Activated T-cell treated with anti-CD3 and anti-CD28 coated beads, Interleukin-2, amount 50 U/mL, for 1 hour (primary cell): Measurements from ENCODE around the gene SART1.

Source experiments
- DNase-seq: peaks from one replicate; pipeline ENCODE4 v3.0.0-alpha.2; 2020

The SART1 gene, protein sequence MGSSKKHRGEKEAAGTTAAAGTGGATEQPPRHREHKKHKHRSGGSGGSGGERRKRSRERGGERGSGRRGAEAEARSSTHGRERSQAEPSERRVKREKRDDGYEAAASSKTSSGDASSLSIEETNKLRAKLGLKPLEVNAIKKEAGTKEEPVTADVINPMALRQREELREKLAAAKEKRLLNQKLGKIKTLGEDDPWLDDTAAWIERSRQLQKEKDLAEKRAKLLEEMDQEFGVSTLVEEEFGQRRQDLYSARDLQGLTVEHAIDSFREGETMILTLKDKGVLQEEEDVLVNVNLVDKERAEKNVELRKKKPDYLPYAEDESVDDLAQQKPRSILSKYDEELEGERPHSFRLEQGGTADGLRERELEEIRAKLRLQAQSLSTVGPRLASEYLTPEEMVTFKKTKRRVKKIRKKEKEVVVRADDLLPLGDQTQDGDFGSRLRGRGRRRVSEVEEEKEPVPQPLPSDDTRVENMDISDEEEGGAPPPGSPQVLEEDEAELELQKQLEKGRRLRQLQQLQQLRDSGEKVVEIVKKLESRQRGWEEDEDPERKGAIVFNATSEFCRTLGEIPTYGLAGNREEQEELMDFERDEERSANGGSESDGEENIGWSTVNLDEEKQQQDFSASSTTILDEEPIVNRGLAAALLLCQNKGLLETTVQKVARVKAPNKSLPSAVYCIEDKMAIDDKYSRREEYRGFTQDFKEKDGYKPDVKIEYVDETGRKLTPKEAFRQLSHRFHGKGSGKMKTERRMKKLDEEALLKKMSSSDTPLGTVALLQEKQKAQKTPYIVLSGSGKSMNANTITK

DNA sequence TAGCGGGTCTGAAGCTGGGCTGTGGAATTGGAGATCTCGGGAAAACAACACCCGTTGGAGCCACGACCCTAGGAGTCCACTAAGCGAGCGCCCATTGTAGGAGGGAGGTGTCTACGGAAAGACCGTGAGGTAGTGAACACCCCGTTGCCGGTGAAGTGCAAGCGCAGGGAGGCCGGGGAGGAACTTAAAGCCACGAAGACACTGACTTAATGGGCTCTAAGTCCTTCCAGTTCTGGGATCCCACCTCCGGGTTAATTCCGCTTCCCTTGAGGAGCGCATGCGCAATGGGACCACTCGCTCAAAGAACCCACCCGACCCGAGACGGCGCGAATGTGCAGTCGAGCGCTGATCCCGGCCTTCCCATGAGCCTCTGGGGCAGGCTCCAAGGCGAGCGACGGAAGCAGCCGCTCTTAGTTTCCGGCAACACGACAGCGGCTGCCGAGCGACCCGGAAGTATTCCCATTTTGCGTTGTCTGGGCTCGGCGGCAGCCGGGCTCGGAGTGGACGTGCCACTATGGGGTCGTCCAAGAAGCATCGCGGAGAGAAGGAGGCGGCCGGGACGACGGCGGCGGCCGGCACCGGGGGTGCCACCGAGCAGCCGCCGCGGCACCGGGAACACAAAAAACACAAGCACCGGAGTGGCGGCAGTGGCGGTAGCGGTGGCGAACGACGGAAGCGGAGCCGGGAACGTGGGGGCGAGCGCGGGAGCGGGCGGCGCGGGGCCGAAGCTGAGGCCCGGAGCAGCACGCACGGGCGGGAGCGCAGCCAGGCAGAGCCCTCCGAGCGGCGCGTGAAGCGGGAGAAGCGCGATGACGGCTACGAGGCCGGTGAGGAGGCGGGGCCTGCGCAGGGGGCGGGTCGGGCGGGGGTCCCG lies at the start of gene SART1:
Gene SART1 (plus strand): TSS at position 468 of the 874 bp plus-strand sequence. CDS start 47 bp downstream, at position 515.
- DNase-seq, result peak; percentile 91

GRCh38 chr11:65912845-65913244 lies 48.7 kb upstream of the SART1 start:
- DNase-seq, result no peak

GRCh38 chr11:65915101-65915820 lies 46.3 kb upstream of the SART1 start:
- DNase-seq, result no peak

- no peak for DNase-seq
Observed at GRCh38 chr11:65915821-65916251, 45.7 kb upstream of the SART1 start.

- no peak for DNase-seq
Observed at GRCh38 chr11:65916391-65916790, 45.1 kb upstream of the SART1 start.

DNA sequence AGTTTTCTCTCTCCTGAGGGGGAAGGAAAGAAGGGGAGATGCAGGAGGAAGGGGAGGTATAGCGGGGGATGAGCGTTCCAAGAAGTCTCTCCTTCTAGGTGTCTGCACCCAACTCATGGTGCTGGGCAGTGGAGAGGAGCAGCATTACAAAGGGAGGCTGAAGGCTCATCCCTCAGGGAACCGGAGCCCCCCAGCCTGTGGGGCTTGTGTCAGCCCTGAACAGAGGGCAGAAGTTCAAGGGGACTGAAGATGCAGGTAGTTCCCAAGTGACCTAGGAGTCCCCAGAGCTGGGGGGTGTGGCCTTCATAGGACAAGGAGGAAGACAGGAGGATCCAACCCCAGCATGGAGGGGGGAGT lies 44.5 kb upstream of the SART1 start:
- DNase-seq, result no peak

- DNase-seq, result no peak
Observed at GRCh38 chr11:65917434-65918210, 43.9 kb upstream of the SART1 start.

GRCh38 chr11:65918211-65919140 lies 43.1 kb upstream of the SART1 start, which contains the start of gene C11orf68:
C11orf68 (minus strand) TSS chr11:65919062; CDS start chr11:65919031, 31 bp downstream.
- no peak for DNase-seq

DNA sequence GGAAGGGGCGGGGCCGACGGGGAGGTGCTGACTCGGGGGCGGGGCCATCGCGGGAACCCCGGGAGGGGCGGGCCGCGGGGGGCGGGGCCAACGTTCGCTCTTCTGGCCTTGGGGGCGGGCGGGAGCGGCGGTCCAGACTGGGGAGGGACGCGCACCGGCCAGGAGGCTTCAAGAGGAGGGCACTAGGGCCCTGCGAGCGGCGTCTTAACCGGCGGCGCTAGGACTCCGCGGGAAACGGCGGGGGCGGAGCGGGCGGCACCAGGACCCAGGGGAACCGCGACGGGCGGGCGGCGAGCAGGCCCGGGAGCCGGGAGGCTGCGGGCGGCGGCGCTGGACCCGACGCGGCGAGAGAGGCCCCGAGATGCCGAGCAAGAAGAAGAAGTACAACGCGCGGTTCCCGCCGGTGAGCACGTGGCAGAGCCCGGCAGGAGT lies 42.4 kb upstream of the SART1 start, which contains the start of gene DRAP1:
Gene DRAP1 (plus strand): TSS at position 286 of the 432 bp plus-strand sequence. CDS start 76 bp downstream, at position 362.
- peak; percentile 99 for DNase-seq

- no peak for DNase-seq
Observed at GRCh38 chr11:65919573-65920371, 41.8 kb upstream of the SART1 start.

- no peak for DNase-seq
Observed at GRCh38 chr11:65920372-65920802, 41.1 kb upstream of the SART1 start.

- DNase-seq, result no peak
Observed at GRCh38 chr11:65921033-65921555, 40.4 kb upstream of the SART1 start.

- DNase-seq, result no peak
Observed at GRCh38 chr11:65921876-65922275, 39.7 kb upstream of the SART1 start.

- no peak for DNase-seq
Observed at GRCh38 chr11:65922565-65922964, 39.0 kb upstream of the SART1 start.

DNA sequence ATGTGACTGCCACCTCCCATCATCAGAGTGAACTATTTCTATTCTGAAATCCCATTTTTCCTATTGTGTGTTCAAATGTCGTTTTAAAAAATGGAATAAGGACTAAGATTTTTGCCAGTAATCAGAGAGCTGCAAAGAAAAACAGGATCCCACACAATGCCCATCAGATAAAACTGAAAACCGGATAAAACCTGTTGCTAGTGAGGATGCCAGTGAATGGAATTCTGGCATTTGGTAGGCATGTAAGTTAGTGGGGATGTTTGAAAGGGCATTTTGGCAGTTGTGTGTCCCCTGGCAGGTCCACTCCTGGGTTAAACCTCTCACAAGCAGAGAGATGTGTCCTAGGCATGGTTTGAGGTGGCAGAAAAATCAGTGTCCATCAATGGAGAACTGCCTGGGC lies 36.1 kb upstream of the SART1 start:
- no peak for DNase-seq

DNA sequence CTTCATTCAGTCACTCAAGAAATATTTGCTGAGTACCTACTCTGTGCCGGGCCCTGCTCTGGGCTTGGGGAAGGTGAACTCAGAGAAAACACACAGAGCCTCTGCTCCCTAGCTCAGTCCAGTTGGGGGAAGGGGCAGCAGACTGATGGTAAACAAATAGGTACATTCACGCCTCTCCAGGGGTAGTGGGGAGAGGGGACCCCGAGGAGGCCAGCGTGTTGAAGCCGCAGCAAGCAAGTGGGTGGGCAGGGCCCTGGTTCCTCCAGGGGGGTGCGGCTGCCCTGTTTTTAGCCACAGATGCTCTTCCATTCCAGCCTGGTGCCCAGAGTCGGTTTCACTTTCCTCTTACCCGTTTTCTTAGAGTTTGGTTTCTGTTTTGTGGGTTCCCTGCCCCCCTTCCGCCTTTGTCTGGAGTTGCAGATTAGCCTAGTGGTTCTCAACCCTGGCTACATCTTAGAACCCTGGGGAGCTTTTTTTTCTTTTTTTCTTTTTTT lies 33.6 kb upstream of the SART1 start:
- peak; percentile 67 for DNase-seq

DNA sequence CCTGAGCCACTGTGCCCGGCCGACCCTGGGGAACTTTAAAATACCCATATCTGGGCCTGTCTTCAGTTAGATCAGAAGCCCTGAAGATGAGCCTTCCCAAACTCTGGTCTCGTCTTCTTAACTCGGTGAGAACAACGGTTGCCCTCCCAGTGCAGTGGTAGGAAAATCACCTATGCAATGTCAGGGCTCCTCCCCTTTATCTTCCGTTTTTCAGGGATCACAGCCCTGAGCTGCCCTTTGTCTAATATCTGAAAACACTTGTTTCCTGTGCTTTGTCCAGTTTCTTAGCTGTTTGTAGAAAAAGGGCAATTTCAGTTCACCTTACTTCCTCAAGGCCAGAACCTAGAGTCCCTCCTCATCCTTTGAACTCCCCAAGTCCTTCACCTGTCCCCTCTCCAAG lies 32.9 kb upstream of the SART1 start:
- DNase-seq, result no peak

GRCh38 chr11:65931773-65932557 lies 29.6 kb upstream of the SART1 start:
- no peak for DNase-seq
